Measurements from ENCODE around the gene C9.

- TF ChIP-seq EP300 (IDR thresholded peaks at IDR 0.05; ENCODE audit: low read depth): no peak
- TF ChIP-seq POLR2A (IDR thresholded peaks at IDR 0.05): no peak
- TF ChIP-seq CTCF (IDR thresholded peaks at IDR 0.05): no peak
- TF ChIP-seq POLR2AphosphoS5 (IDR thresholded peaks at IDR 0.05): no peak
Observed at GRCh38 chr5:39362646-39363045, 1.6 kb downstream of the C9 start.

Data from transverse colon (tissue), 4 donors.